K562 (cell line): ENCODE data around the gene LOXL4. TPM values are rescaled to one million over a fixed set of nuclear protein-coding genes. Genes with fewer than 3 reads are reported as not detected.

Experiments
- ARID1B ChIP-seq: fragments of 450-650 bp; IDR thresholded peaks from 2 replicates; pipeline ENCODE4 v1.6.1; 2016; ENCODE audit warnings: antibody characterized with exemption, mild to moderate bottlenecking, inconsistent platforms
- ATF1 ChIP-seq, 2 experiments: fragments of 450-650 bp in 1 of 2; IDR thresholded peaks; 2 replicates each; pipeline ENCODE4 v1.6.1; 2016; ENCODE audit warnings: missing compliant biosample characterization in 1 of 2, missing genetic modification characterization in 1 of 2
- ATF7 ChIP-seq: fragments of 450-650 bp; IDR thresholded peaks from 2 replicates; pipeline ENCODE4 v1.7.1; 2014; ENCODE audit warnings: mild to moderate bottlenecking, moderate library complexity
- CEBPG ChIP-seq, 3 experiments: fragments of 200-800 bp in 1 of 3; sonication (Bioruptor generic) in 1 of 3; sonication (generic) in 1 of 3; formaldehyde crosslinking in 1 of 3; IDR thresholded peaks in 2 of 3; conservative IDR thresholded peaks in 1 of 3; 2 replicates each; pipeline versions ENCODE4 v1.6.1 to v1.8.0; 2016 to 2022; ENCODE audit warnings: missing compliant biosample characterization in 2 of 3, missing genetic modification characterization in 2 of 3, mild to moderate bottlenecking in 1 of 3, missing genetic modification reagents in 1 of 3
- CREM ChIP-seq: IDR thresholded peaks from 2 replicates; pipeline ENCODE4 v1.6.1; 2014; ENCODE audit warnings: antibody characterized with exemption, low read depth
- EP400 ChIP-seq: fragments of 450-650 bp; IDR thresholded peaks from 2 replicates; pipeline ENCODE4 v1.6.1; 2017; ENCODE audit warnings: antibody characterized with exemption, mild to moderate bottlenecking, moderate library complexity
- FOXK2 ChIP-seq, 2 experiments: fragments of 450-650 bp; IDR thresholded peaks in 1 of 2; conservative IDR thresholded peaks in 1 of 2; 2 replicates each; pipeline ENCODE4 v1.6.1; 2016; ENCODE audit warnings: low read depth in 2 of 2, mild to moderate bottlenecking in 1 of 2
- FOXM1 ChIP-seq, 2 experiments: fragments of 450-650 bp in 1 of 2; sonication (generic) in 1 of 2; formaldehyde crosslinking in 1 of 2; IDR thresholded peaks; 2 replicates each; pipeline versions ENCODE4 v1.6.1 to v1.9.0; 2017 to 2022; ENCODE audit warnings: low read depth in 2 of 2, mild to moderate bottlenecking in 2 of 2, missing genetic modification reagents in 1 of 2, moderate library complexity in 1 of 2
- HDAC1 ChIP-seq, 2 experiments: fragments of 450-650 bp; IDR thresholded peaks; 2 replicates each; pipeline ENCODE4 v1.6.1; 2016 to 2017; ENCODE audit warnings: inconsistent platforms in 1 of 2, mild to moderate bottlenecking in 1 of 2, moderate library complexity in 1 of 2
- HMBOX1 ChIP-seq: sonication (generic); IDR thresholded peaks from 2 replicates; pipeline ENCODE4 v1.6.1; 2016
- NFE2 ChIP-seq: IDR thresholded peaks from 2 replicates; pipeline ENCODE4 v1.6.1; 2014; ENCODE audit warnings: antibody characterized with exemption, low read depth
- PKNOX1 ChIP-seq: fragments of 450-650 bp; IDR thresholded peaks from 2 replicates; pipeline ENCODE4 v1.6.1; 2016
- PRPF4 ChIP-seq: fragments of 200-400 bp; formaldehyde crosslinking; IDR thresholded peaks from one replicate; pipeline ENCODE4 v1.6.1; 2017; ENCODE audit warnings: low read length, low read depth, mild to moderate bottlenecking; ENCODE audit not compliant: insufficient read depth, poor library complexity, severe bottlenecking
- TCF7L2 ChIP-seq: fragments of 150-350 bp; IDR thresholded peaks from 2 replicates; pipeline ENCODE4 v1.6.1; 2016; ENCODE audit warnings: low read depth, mild to moderate bottlenecking, low read length, moderate library complexity
- ZNF274 ChIP-seq: IDR thresholded peaks from 2 replicates; pipeline ENCODE4 v1.6.1; 2011; ENCODE audit warnings: low read depth, mild to moderate bottlenecking, low read length, moderate library complexity, borderline replicate concordance
- polyA plus RNA-seq, 8 experiments: library from polyadenylated mRNA; depleted of rRNA in 4 of 8; stranded (reverse) in 5 of 8; unstranded in 3 of 8; fragments of >200 nt; fragmentation: Nextera tagmentation in 2 of 8; fragmentation: Illumina TruSeq in 1 of 8; extraction: Ambion mirVana in 2 of 8; extraction: Trizol in 1 of 8; gene quantifications; 2 replicates each; pipeline versions ENCODE4 v1.2.1 to v1.2.3, GENCODE V29; 2011 to 2014; ENCODE audit warnings: inconsistent platforms in 1 of 8, missing spikeins in 1 of 8
- total RNA-seq, 7 experiments: library from RNA; depleted of rRNA in 6 of 7; stranded (reverse); fragments of >200 nt in 6 of 7; fragmentation: Illumina TruSeq in 2 of 7; extraction: Trizol in 2 of 7; gene quantifications; 2 replicates each; pipeline versions ENCODE4 v1.2.1 to v1.2.3, GENCODE V29; 2011 to 2021; ENCODE audit warnings: low replicate concordance in 1 of 7

LOXL4 gene
- total and polyA plus RNA-seq, 9 of the 15 experiments (the other 6 are each of a cell fraction or from before 2014, with no cell fraction given): 0.03 to 0.35 (median 0.05) TPM; not detected in 3

- TF ChIP-seq TCF7L2: no peak
- peak; percentile 44; the same call in 1 of the 2 replicates for TF ChIP-seq NFE2
- TF ChIP-seq PKNOX1: peak; percentile 78
- no peak for TF ChIP-seq ZNF274
- peak; percentile 16 for TF ChIP-seq CREM
- no peak for TF ChIP-seq PRPF4
- peak; percentile 86 for TF ChIP-seq CEBPG (CRISPR knock-in tag; IDR thresholded peaks at IDR 0.05)
- peak; percentile 56 to 87; a peak in 3 of 4 replicates for TF ChIP-seq CEBPG (tag; conservative IDR thresholded peaks at IDR 0.05 in 1 of 2, IDR thresholded peaks at IDR 0.05 in 1 of 2)
- peak in 1 of 2 experiments; percentile 29; a peak in 1 of 4 replicates for TF ChIP-seq HDAC1 (IDR thresholded peaks at IDR 0.05)
- peak; percentile 58; the same call in 1 of the 2 replicates for TF ChIP-seq HMBOX1
- TF ChIP-seq EP400: peak; percentile 34; the same call in 1 of the 2 replicates
- TF ChIP-seq ATF7: peak; percentile 67
- peak; percentile 49 for TF ChIP-seq ARID1B
- TF ChIP-seq ATF1 (CRISPR knock-in tag; IDR thresholded peaks at IDR 0.05): no peak
- TF ChIP-seq ATF1 (tag; IDR thresholded peaks at IDR 0.05): 0 out of 2 replicates have a peak, but pooled peaks have one; percentile 34
- peak in 1 of 2 experiments; percentile 33; a peak in 1 of 4 replicates for TF ChIP-seq FOXK2 (conservative IDR thresholded peaks at IDR 0.05 in 1 of 2, IDR thresholded peaks at IDR 0.05 in 1 of 2; ENCODE audit: low read depth in 2 of 2)
- TF ChIP-seq FOXM1 (IDR thresholded peaks at IDR 0.05; ENCODE audit: low read depth): no peak
- no peak for TF ChIP-seq FOXM1 (CRISPR knock-in tag; IDR thresholded peaks at IDR 0.05; ENCODE audit: low read depth)
- TF ChIP-seq, all 486 proteins: peak for 32
Observed at GRCh38 chr10:98259606-98260315, 8.2 kb downstream of the LOXL4 start (continued).
